Measurements from ENCODE around the gene ACADM. TPM values are rescaled to one million over a fixed set of nuclear protein-coding genes. Genes with fewer than 3 reads are reported as not detected.
"Not testable (repeated sequence)": the region's sequence is repeated elsewhere in the genome, so short reads cannot be mapped to it uniquely, and the experiment has no call there.

ACADM gene
- total RNA-seq, 2 donors from 2014 or later, result 41.3 to 61.9 TPM

DNA sequence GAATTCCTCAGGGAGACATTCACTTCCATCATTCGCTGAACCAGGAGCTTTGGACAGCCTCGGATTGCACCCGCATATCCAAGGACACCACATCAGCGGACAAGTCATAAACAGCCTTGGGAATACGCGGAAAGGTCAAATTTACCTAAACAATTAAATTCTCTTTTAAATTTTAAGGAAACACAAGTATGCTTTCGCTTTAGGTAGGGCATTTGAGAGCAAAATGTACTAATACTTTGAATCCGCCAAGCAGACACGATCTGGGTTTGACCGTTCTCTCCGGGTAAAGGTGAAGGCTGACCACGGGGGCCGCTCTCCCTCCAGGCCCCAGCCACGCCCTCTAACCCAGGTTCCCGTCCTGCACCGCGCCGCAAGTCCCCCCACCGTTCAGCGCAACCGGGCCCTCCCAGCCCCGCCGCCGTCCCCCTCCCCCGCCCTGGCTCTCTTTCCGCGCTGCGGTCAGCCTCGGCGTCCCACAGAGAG, 479 bp upstream of the ACADM start:
- peak overlapping the region; percentile 84 for H3K27ac Mint-ChIP-seq
- no peaks in the 10 kb centered on the region for H3K27me3 Mint-ChIP-seq
- peak overlapping the region; percentile 86 for H3K4me3 Mint-ChIP-seq
- ATAC-seq (replicated peaks), result peak; percentile 81
- no peaks in the 10 kb centered on the region for H3K36me3 Mint-ChIP-seq (ENCODE audit: low read depth)
- no peaks in the 10 kb centered on the region for H3K9me3 Mint-ChIP-seq
- peaks cover 6% of the 10 kb centered on the region for H3K4me1 Mint-ChIP-seq

- no peak for ATAC-seq (replicated peaks)
These were observed 757 bp downstream of the ACADM start for GRCh38 chr1:75725266-75725665.

GRCh38 chr1:75725861-75726361, 1.4 kb downstream of the ACADM start:
- no peaks in the 10 kb centered on the region for H3K27me3 Mint-ChIP-seq
- H3K27ac Mint-ChIP-seq, result peak overlapping the region; percentile 84
- peak overlapping the region; percentile 86 for H3K4me3 Mint-ChIP-seq
- H3K36me3 Mint-ChIP-seq (ENCODE audit: low read depth), result peaks cover 10% of the 10 kb centered on the region
- peaks cover 6% of the 10 kb centered on the region for H3K4me1 Mint-ChIP-seq
- H3K9me3 Mint-ChIP-seq, result no peaks in the 10 kb centered on the region
- ATAC-seq (replicated peaks), result no peak

More at GRCh38 chr1:75725266-75725665, 757 bp downstream of the ACADM start:
- Mint-ChIP-seq H3K4me1 (peaks cover 6% of the 10 kb centered on the region), H3K36me3 (ENCODE audit: low read depth) (peaks cover 4% of the 10 kb centered on the region), H3K27me3 (no peaks in the 10 kb centered on the region), H3K9me3 (no peaks in the 10 kb centered on the region), H3K4me3 (peak overlapping the region; percentile 86), H3K27ac (peak overlapping the region; percentile 84)

- Mint-ChIP-seq H3K4me1 (peaks cover 6% of the 10 kb centered on the region), H3K4me3 (peak overlapping the region; percentile 5), H3K27me3 (no peaks in the 10 kb centered on the region), H3K27ac (no peak overlapping the region), H3K9me3 (no peaks in the 10 kb centered on the region), H3K36me3 (ENCODE audit: low read depth) (peaks cover 27% of the 10 kb centered on the region)
- ATAC-seq (replicated peaks), result no peak
These were observed 3.1 kb downstream of the ACADM start for GRCh38 chr1:75727571-75727970.

GRCh38 chr1:75730432-75730831, 5.9 kb downstream of the ACADM start:
- H3K27ac Mint-ChIP-seq, result no peak overlapping the region
- no peak for ATAC-seq (replicated peaks)

DNA sequence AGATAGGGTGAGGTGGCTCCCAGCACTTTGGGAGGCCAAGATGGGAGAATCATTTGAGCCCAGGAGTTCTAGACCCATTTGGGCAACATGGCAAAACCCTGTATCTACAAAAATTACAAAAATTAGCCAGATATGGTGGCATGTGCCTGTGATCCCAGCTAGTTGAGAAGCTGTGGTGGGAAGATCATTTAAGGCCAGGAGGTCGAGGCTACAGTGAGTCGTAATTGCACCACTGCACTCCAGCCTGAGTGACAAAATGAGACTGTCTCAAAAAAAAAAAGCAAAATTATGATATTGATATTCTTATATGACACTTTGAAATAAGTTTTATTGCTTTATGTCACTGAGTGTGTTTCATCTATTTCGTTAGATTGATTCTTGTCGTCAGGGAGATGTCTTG, 7.4 kb downstream of the ACADM start:
- ATAC-seq (replicated peaks), result no peak
- peaks cover 6% of the 10 kb centered on the region for H3K4me1 Mint-ChIP-seq
- no peak overlapping the region for H3K27ac Mint-ChIP-seq

More at GRCh38 chr1:75730432-75730831, 5.9 kb downstream of the ACADM start:
- H3K9me3 Mint-ChIP-seq, result no peaks in the 10 kb centered on the region
- H3K27me3 Mint-ChIP-seq, result no peaks in the 10 kb centered on the region
- no peak overlapping the region for H3K4me3 Mint-ChIP-seq
- peaks cover 55% of the 10 kb centered on the region for H3K36me3 Mint-ChIP-seq (ENCODE audit: low read depth)
- peaks cover 6% of the 10 kb centered on the region for H3K4me1 Mint-ChIP-seq

DNA sequence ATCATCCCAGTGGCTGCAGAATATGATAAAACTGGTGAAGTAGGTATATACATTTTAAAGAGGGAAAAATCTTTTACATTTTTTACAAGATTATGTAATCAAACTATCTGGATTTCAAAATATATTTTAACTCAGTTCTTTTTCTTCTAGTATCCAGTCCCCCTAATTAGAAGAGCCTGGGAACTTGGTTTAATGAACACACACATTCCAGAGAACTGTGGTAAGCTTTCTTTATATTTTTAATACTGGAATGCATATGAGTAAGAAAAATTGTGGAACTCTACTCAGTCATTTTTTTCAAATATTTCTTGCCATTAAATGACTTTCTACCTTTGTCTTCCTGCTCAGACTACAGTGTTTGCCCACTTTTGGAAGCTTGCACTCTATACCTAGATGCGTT, 8.2 kb downstream of the ACADM start:
- H3K4me3 Mint-ChIP-seq, result no peak overlapping the region
- no peaks in the 10 kb centered on the region for H3K27me3 Mint-ChIP-seq
- H3K36me3 Mint-ChIP-seq (ENCODE audit: low read depth), result peaks cover 77% of the 10 kb centered on the region
- no peaks in the 10 kb centered on the region for H3K9me3 Mint-ChIP-seq
- H3K27ac Mint-ChIP-seq, result no peak overlapping the region
- peaks cover 2% of the 10 kb centered on the region for H3K4me1 Mint-ChIP-seq
- ATAC-seq (replicated peaks), result no peak

More for the DNA sequence above, 7.4 kb downstream of the ACADM start:
- Mint-ChIP-seq H3K27me3 (no peaks in the 10 kb centered on the region), H3K9me3 (no peaks in the 10 kb centered on the region), H3K36me3 (ENCODE audit: low read depth) (peaks cover 70% of the 10 kb centered on the region), H3K4me3 (no peak overlapping the region)

- no peak overlapping the region for H3K27ac Mint-ChIP-seq
- no peaks in the 10 kb centered on the region for H3K27me3 Mint-ChIP-seq
- no peak overlapping the region for H3K4me3 Mint-ChIP-seq
- no peak for ATAC-seq (replicated peaks)
- H3K4me1 Mint-ChIP-seq, result no peaks in the 10 kb centered on the region
- no peaks in the 10 kb centered on the region for H3K9me3 Mint-ChIP-seq
- peaks cover 84% of the 10 kb centered on the region for H3K36me3 Mint-ChIP-seq (ENCODE audit: low read depth)
These were observed 9.2 kb downstream of the ACADM start for GRCh38 chr1:75733661-75734060.

DNA sequence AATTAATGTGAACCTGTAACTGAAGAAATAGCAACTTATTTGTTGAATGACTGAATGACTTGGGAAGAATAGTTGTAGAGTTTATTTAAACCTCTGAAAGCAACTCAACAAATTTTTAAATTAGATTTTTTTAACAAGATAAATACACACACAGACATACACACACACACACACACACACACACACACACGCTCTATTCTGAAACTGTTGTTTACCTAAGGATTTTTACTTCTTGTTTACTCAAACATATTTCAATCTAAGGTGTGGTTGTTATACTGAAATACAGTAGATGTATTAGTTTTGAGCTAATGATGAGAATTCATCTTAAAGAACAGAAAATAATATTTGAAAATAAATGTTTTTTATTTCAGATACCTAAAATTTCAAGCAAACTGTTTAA, 11.5 kb downstream of the ACADM start:
- no peaks in the 10 kb centered on the region for H3K9me3 Mint-ChIP-seq
- no peak for ATAC-seq (replicated peaks)
- peaks cover 3% of the 10 kb centered on the region for H3K4me1 Mint-ChIP-seq
- peaks cover 96% of the 10 kb centered on the region for H3K36me3 Mint-ChIP-seq (ENCODE audit: low read depth)
- no peak overlapping the region for H3K27ac Mint-ChIP-seq
- H3K27me3 Mint-ChIP-seq, result no peaks in the 10 kb centered on the region
- no peak overlapping the region for H3K4me3 Mint-ChIP-seq

DNA sequence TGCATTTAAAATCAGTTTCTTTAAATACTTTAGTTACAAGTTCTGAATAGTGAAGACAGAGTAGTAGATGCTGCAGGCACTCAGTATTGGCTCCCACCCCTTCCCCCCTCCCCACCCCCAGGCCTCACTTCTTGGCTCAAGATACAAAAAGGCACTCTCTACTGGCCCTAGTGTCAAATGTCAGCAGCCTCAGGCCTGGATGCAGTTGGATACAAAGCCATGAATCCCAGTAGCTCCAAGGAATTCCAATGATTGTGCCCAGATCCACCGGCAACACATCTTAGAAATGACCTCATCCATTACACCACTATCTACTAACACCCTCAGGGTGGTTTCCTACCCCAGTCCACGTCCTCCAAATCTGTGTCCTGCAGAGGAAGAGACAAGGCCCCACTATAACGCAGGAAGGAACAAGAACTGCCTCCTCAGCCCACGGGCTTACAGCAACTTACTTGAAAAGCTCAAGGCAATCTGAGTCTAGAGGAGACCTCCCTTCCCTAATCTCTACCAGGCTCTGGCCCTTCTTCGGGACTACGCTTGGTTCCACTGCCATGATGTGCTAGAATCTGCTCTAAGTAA, 17.6 kb downstream of the ACADM start:
- Mint-ChIP-seq H3K4me3 (no peak overlapping the region), H3K9me3 (no peaks in the 10 kb centered on the region), H3K27ac (no peak overlapping the region), H3K36me3 (ENCODE audit: low read depth) (peaks cover 86% of the 10 kb centered on the region), H3K4me1 (peaks cover 3% of the 10 kb centered on the region), H3K27me3 (no peaks in the 10 kb centered on the region)
- no peak for ATAC-seq (replicated peaks)

- peaks cover 77% of the 10 kb centered on the region for H3K36me3 Mint-ChIP-seq (ENCODE audit: low read depth)
- H3K9me3 Mint-ChIP-seq, result no peaks in the 10 kb centered on the region
- H3K4me3 Mint-ChIP-seq, result no peak overlapping the region
- no peaks in the 10 kb centered on the region for H3K4me1 Mint-ChIP-seq
- no peaks in the 10 kb centered on the region for H3K27me3 Mint-ChIP-seq
- no peak overlapping the region for H3K27ac Mint-ChIP-seq
- ATAC-seq (replicated peaks), result no peak
These were observed 20.8 kb downstream of the ACADM start for GRCh38 chr1:75745276-75745675.

DNA sequence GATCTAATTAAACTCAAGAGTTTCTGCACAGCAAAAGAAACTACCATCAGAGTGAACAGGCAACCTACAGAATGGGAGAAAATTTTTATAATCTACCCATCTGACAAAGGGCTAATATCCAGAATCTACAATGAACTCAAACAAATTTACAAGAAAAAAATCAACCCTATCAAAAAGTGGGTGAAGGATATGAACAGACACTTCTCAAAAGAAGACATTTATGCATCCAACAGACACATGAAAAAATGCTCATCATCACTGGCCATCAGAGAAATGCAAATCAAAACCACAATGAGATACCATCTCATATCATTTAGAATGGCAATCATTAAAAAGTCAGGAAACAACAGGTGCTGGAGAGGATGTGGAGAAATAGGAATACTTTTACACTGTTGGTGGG, 32.7 kb downstream of the ACADM start:
- H3K36me3 Mint-ChIP-seq (ENCODE audit: low read depth), result peaks cover 63% of the 10 kb centered on the region
- H3K9me3 Mint-ChIP-seq; H3K27me3 Mint-ChIP-seq; H3K4me3 Mint-ChIP-seq; H3K27ac Mint-ChIP-seq; ATAC-seq (replicated peaks); H3K4me1 Mint-ChIP-seq: not testable (repeated sequence)

DNA sequence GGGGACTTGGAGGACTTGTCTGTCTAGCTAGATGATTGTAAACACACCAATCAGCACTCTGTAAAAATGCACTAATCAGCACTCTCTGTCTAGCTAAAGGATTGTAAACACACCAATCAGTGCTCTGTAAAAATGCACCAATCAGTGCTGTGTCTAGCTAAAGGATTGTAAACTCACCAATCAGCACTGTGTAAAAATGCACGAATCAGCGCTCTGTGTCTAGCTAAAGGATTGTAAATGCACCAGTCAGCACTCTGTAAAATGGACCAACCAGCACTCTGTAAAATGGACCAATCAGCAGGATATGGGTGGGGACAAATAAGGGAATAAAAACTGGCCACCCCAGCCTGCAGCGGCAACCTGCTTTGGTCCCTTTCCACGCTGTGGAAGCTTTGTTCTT, 34.0 kb downstream of the ACADM start:
- H3K9me3 Mint-ChIP-seq; H3K4me1 Mint-ChIP-seq; ATAC-seq (replicated peaks); H3K27ac Mint-ChIP-seq; H3K27me3 Mint-ChIP-seq; H3K4me3 Mint-ChIP-seq: not testable (repeated sequence)
- peaks cover 50% of the 10 kb centered on the region for H3K36me3 Mint-ChIP-seq (ENCODE audit: low read depth)

GRCh38 chr1:75764057-75764655, 39.6 kb downstream of the ACADM start:
- Mint-ChIP-seq H3K36me3 (ENCODE audit: low read depth) (peaks cover 15% of the 10 kb centered on the region), H3K27me3 (no peaks in the 10 kb centered on the region), H3K4me3 (no peak overlapping the region), H3K4me1 (peaks cover 3% of the 10 kb centered on the region), H3K27ac (no peak overlapping the region), H3K9me3 (no peaks in the 10 kb centered on the region)
- ATAC-seq (replicated peaks), result no peak

- Mint-ChIP-seq H3K36me3 (ENCODE audit: low read depth) (peaks cover 11% of the 10 kb centered on the region), H3K27me3 (no peaks in the 10 kb centered on the region), H3K27ac (no peak overlapping the region), H3K9me3 (no peaks in the 10 kb centered on the region), H3K4me3 (no peak overlapping the region), H3K4me1 (peaks cover 3% of the 10 kb centered on the region)
- ATAC-seq (replicated peaks), result peak; percentile 40
These were observed 41.3 kb downstream of the ACADM start for GRCh38 chr1:75765697-75766355.

Measured in activated T-helper 17 cell treated with anti-CD3 and anti-CD28 coated beads, Interleukin-2, amount 50 U/mL, for 72 hours (primary cell).